Central memory CD4-positive, alpha-beta T cell (primary cell): ENCODE measurements around the gene PCDHA2.
"Not testable (repeated sequence)": the region's sequence is repeated elsewhere in the genome, so short reads cannot be mapped to it uniquely, and the experiment has no call there.

ENCODE experiments used
- DNase-seq: peaks from one replicate; pipeline ENCODE4 v3.0.0; 2022

The PCDHA2 gene

GRCh38 chr5:140821375-140822280 is 27.0 kb downstream of the PCDHA2 start, which contains the start of gene PCDHA5:
TSS of gene PCDHA5 (plus strand) at chr5:140821613.
- no peak for DNase-seq

- no peak for DNase-seq
Observed at GRCh38 chr5:140822281-140822629, 27.6 kb downstream of the PCDHA2 start.

GRCh38 chr5:140822969-140823368 is 28.3 kb downstream of the PCDHA2 start:
- DNase-seq: not testable (repeated sequence)

GRCh38 chr5:140823475-140823874 is 28.8 kb downstream of the PCDHA2 start:
- no peak for DNase-seq

GRCh38 chr5:140827704-140828361 is 33.2 kb downstream of the PCDHA2 start, which contains the start of gene PCDHA6:
TSS of gene PCDHA6 (plus strand) at chr5:140827960. CDS start at chr5:140828092, 132 bp downstream.
- DNase-seq: no peak

DNA sequence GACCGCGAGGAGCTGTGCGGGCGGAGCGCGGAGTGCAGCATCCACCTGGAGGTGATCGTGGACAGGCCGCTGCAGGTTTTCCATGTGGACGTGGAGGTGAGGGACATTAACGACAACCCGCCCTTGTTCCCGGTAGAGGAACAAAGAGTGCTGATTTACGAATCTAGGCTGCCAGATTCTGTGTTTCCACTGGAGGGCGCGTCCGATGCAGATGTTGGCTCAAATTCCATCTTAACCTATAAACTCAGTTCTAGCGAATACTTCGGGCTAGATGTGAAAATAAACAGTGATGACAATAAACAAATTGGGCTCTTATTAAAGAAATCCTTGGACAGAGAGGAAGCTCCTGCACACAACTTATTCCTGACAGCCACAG is 33.7 kb downstream of the PCDHA2 start:
- DNase-seq: no peak

DNA sequence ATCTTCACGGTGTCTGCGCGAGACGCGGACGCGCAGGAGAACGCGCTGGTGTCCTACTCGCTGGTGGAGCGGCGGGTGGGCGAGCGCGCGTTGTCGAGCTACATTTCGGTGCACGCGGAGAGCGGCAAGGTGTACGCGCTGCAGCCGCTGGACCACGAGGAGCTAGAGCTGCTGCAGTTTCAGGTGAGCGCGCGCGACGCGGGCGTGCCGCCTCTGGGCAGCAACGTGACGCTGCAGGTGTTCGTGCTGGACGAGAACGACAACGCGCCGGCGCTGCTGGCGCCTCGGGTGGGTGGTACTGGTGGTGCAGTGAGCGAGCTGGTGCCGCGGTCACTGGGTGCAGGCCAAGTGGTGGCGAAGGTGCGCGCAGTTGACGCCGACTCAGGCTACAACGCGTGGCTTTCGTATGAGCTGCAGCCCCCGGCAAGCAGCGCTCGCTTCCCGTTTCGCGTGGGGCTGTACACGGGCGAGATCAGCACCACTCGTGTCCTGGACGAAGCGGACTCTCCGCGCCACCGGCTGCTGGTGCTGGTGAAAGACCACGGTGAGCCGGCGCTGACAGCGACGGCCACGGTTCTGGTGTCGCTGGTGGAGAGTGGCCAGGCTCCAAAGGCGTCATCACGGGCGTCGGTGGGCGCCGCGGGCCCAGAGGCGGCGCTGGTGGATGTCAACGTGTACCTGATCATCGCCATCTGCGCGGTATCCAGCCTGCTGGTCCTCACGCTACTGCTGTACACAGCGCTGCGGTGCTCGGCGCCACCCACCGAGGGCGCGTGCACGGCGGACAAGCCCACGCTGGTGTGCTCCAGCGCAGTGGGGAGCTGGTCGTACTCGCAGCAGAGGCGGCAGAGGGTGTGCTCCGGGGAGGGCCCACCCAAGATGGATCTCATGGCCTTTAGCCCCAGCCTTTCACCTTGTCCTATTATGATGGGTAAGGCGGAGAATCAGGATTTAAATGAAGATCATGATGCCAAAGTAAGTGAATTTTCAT is 35.2 kb downstream of the PCDHA2 start:
- DNase-seq: not testable (repeated sequence)

GRCh38 chr5:140833993-140834392 is 39.3 kb downstream of the PCDHA2 start, which contains the start of gene PCDHA7:
TSS of gene PCDHA7 (plus strand) at chr5:140834269. CDS start at chr5:140834384, 115 bp downstream.
- DNase-seq: no peak

DNA sequence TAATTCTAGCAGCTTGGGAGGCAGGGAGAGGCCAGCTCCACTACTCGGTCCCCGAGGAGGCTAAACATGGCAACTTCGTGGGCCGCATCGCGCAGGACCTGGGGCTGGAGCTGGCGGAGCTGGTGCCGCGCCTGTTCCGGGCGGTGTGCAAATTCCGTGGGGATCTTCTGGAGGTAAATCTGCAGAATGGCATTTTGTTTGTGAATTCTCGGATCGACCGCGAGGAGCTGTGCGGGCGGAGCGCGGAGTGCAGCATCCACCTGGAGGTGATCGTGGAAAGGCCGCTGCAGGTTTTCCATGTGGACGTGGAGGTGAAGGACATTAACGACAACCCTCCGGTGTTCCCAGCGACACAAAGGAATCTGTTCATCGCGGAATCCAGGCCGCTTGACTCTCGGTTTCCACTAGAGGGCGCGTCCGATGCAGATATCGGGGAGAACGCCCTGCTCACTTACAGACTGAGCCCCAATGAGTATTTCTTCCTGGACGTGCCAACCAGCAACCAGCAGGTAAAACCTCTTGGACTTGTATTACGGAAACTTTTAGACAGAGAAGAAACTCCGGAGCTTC is 39.9 kb downstream of the PCDHA2 start:
- not testable (repeated sequence) for DNase-seq

DNA sequence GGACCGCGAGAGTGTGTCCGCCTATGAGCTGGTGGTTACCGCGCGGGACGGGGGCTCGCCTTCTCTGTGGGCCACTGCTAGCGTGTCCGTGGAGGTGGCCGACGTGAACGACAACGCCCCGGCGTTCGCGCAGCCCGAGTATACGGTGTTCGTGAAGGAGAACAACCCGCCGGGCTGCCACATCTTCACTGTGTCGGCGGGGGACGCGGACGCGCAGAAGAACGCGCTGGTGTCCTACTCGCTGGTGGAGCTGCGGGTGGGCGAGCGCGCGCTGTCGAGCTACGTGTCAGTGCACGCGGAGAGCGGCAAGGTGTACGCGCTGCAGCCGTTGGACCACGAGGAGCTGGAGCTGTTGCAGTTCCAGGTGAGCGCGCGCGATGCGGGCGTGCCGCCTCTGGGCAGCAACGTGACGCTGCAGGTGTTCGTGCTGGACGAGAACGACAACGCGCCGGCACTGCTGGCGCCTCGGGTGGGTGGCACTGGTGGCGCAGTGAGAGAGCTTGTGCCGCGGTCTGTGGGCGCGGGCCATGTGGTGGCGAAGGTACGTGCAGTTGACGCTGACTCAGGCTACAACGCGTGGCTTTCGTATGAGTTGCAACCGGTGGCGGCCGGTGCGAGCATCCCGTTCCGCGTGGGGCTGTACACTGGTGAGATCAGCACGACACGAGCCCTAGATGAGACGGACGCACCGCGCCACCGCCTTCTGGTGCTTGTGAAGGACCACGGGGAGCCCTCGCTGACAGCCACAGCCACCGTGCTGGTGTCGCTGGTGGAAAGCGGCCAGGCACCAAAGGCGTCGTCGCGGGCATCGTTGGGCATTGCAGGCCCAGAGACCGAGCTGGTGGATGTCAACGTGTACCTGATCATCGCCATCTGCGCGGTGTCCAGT is 41.2 kb downstream of the PCDHA2 start:
- DNase-seq: no peak

DNA sequence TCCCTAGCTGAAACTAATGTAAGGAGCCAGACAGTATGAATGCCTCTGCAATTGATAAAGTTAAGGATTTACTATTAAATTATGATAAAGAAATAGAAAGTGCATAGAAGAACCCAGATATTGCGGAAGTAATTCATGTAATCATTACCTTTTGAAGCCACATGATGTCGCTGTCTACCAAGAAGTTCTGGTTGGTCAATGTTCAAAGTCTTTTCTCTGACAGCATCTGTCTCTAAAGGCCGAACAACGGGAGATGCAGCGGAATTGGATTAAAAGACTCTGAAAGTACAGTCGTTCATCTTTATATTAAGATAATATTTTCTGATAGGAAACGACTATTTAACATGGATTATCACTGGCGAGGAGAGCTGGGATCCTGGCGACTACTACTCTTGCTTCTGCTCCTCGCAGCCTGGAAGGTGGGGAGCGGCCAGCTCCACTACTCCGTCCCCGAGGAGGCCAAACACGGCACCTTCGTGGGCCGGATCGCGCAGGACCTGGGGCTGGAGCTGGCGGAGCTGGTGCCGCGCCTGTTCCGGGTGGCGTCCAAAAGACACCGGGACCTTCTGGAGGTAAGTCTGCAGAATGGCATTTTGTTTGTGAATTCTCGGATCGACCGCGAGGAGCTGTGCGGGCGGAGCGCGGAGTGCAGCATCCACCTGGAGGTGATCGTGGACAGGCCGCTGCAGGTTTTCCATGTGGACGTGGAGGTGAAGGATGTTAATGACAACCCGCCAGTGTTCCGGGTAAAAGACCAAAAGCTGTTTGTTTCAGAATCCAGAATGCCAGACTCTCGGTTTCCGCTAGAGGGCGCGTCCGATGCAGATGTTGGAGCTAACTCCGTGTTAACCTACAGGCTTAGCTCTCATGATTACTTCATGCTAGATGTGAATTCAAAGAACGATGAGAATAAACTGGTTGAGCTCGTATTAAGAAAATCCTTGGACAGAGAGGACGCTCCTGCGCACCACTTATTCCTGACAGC is 46.6 kb downstream of the PCDHA2 start, which contains the start of gene PCDHA8:
Gene PCDHA8 (plus strand): TSS at position 210 of the 985 bp plus-strand sequence. CDS start 135 bp downstream, at position 345.
- DNase-seq: no peak

DNA sequence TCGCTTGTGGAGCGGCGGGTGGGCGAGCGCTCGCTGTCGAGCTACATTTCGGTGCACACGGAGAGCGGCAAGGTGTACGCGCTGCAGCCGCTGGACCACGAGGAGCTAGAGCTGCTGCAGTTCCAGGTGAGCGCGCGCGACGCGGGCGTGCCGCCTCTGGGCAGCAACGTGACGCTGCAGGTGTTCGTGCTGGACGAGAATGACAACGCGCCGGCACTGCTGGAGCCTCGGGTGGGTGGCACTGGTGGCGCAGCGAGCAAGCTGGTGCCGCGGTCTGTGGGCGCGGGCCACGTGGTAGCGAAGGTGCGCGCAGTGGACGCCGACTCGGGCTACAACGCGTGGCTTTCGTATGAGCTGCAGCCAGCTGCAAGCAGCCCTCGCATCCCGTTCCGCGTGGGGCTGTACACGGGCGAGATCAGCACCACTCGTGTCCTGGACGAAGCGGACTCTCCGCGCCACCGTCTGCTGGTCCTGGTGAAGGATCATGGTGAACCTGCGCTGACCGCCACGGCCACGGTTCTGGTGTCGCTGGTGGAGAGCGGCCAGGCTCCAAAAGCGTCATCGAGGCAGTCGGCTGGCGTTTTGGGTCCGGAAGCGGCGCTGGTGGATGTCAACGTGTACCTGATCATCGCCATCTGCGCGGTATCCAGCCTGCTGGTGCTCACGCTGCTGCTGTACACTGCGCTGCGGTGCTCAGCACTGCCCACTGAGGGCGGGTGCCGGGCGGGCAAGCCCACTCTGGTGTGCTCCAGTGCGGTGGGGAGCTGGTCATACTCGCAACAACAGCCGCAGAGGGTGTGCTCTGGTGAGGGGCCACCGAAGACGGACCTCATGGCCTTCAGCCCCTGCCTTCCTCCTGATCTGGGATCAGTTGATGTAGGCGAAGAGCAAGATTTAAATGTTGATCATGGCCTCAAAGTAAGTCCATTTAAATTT is 48.4 kb downstream of the PCDHA2 start:
- no peak for DNase-seq
